Islet precursor cell (in vitro differentiated cells): Measurements from ENCODE around the gene PDZD4.

Experiments
- DNase-seq: peaks from one replicate; pipeline ENCODE4 v3.0.0-alpha.2; 2018

The PDZD4 gene

GRCh38 chrX:153805436-153805835 is 24.9 kb downstream of the PDZD4 start:
- no peak for DNase-seq

- no peak for DNase-seq
Observed at GRCh38 chrX:153804621-153805020, 25.7 kb downstream of the PDZD4 start.

- no peak for DNase-seq
Observed at GRCh38 chrX:153804100-153804595, 26.2 kb downstream of the PDZD4 start.

GRCh38 chrX:153803211-153804099 is 26.9 kb downstream of the PDZD4 start:
- DNase-seq, result no peak

GRCh38 chrX:153802513-153803045 is 27.8 kb downstream of the PDZD4 start:
- DNase-seq, result no peak

GRCh38 chrX:153801669-153802068 is 28.7 kb downstream of the PDZD4 start:
- no peak for DNase-seq

- no peak for DNase-seq
Observed at GRCh38 chrX:153800746-153801145, 29.6 kb downstream of the PDZD4 start.

- no peak for DNase-seq
Observed at GRCh38 chrX:153800177-153800722, 30.1 kb downstream of the PDZD4 start.

GRCh38 chrX:153799326-153799725 is 31.0 kb downstream of the PDZD4 start:
- no peak for DNase-seq

GRCh38 chrX:153797415-153798015 is 32.8 kb downstream of the PDZD4 start:
- DNase-seq, result no peak

- DNase-seq, result no peak
Observed at GRCh38 chrX:153794897-153795816, 35.2 kb downstream of the PDZD4 start.

- peak; percentile 95 for DNase-seq
Observed at GRCh38 chrX:153794018-153794896, 36.1 kb downstream of the PDZD4 start, which contains the start of the genes IDH3G and SSR4. Gene IDH3G (minus strand): TSS chrX:153794375. CDS start chrX:153794326, 49 bp downstream. Gene SSR4 (plus strand): TSS chrX:153794668. CDS start chrX:153794688, 20 bp downstream.

- DNase-seq, result no peak
Observed at GRCh38 chrX:153793291-153793690, 37.1 kb downstream of the PDZD4 start.

GRCh38 chrX:153792368-153792767 is 38.0 kb downstream of the PDZD4 start:
- no peak for DNase-seq

GRCh38 chrX:153791104-153791852 is 39.1 kb downstream of the PDZD4 start:
- no peak for DNase-seq

- DNase-seq, result no peak
Observed at GRCh38 chrX:153789654-153790053, 40.7 kb downstream of the PDZD4 start.

- no peak for DNase-seq
Observed at GRCh38 chrX:153786669-153787068, 43.7 kb downstream of the PDZD4 start.

- no peak for DNase-seq
Observed at GRCh38 chrX:153784325-153784967, 45.9 kb downstream of the PDZD4 start.

- no peak for DNase-seq
Observed at GRCh38 chrX:153783378-153784013, 46.8 kb downstream of the PDZD4 start.
